GM18951 (cell line): ENCODE results near the gene WDR59.

Experiments used
- POLR2A ChIP-seq: IDR thresholded peaks from 4 replicates; pipeline ENCODE4 v1.6.1; 2011; ENCODE audit warnings: mild to moderate bottlenecking; ENCODE audit not compliant: insufficient read length, insufficient read depth; ENCODE audit errors: extremely low read depth
- in situ Hi-C: fragments of 300-500 bp; cut with MboI; formaldehyde crosslinking; loops from one replicate; pipeline ENCODE4 v1.12.0; 2022; ENCODE audit warnings: low sequenced_read_pairs, mixed read lengths, inconsistent platforms; ENCODE audit not compliant: unreplicated experiment

The WDR59 gene

DNA sequence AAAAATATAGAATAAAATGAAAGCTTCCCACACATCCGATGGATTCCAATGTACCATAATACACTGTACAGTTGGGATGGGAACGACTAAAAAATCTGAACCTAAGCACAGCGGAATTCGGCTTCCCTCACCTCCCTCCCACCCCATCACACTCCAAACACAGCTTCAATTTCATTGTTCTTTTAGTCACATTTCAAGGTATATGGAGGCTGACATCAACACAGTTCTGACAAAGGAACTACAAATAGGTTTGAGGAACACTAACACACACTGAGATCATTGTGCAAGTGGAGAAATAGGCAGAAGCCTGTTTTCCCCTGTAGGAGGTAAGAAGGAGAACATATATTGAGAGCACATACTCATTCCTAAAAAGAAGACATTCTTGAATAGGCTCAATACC lies 85.1 kb downstream of the WDR59 start:
- in situ Hi-C loops = no loop called here
- TF ChIP-seq POLR2A = no peak

DNA sequence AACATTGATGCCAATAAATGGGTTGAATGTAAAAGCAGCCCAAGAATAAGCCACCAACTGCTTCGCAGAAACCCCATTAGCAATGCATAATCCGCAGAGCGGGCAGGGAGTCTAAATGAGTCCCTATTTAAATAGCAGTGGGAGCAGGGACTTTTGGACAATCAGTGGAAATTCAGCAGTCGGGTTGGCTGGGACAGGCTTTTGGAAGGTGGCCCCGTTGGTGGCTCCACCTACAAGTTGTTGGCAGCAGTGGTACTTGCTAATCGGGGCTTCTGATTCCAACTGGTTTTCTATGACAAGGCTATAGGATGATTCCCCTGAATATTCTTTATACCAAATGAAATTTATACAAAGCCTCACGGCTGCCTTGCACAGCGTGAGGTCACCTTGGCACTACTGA lies 86.3 kb downstream of the WDR59 start:
- in situ Hi-C loops = no loop called here
- no peak for TF ChIP-seq POLR2A

DNA sequence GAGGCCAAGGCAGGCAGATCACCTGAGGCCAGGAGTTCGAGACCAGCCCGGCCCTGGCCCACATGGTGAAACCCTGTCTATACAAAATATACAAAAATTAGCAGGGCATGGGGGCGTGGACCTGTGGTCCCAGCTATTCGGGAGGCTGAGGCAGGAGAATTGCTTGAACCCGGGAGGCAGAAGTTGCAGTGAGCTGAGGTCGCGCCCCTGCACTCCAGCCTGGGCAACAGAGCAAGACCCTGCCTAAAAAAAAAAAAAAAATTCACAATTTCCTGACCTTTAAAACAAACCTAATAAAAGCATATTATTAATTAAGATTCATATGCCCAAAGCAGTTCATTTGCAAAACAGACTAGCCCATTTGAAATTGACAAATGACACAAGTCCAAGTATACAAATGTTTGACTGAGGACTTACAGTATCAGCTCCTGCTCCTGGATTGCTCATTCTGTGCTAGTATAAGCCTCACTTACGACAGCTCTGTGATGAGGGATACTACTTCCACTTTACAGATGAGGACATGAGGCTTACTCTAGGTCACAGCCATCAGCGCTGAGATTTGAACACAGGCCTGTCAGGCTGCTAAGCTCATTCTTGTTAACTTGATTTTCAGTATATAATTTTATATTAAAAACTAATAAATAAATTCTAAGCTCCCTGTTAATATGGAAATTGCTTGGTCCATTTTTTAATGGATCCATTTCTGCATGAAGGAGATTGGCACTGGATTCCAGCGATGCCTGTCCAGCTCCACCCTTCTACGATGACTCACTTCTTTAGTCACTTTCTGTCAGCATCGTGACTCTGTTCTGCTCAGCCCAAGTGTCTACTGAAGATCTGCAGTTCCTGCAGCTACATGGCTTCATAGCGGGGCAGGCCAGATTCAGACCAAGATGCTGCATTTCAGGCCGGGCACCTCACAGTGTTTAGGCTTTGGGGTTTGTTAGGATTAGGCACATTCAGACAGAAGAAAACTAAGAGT lies 88.2 kb downstream of the WDR59 start:
- in situ Hi-C loops = no loop called here
- TF ChIP-seq POLR2A = no peak

DNA sequence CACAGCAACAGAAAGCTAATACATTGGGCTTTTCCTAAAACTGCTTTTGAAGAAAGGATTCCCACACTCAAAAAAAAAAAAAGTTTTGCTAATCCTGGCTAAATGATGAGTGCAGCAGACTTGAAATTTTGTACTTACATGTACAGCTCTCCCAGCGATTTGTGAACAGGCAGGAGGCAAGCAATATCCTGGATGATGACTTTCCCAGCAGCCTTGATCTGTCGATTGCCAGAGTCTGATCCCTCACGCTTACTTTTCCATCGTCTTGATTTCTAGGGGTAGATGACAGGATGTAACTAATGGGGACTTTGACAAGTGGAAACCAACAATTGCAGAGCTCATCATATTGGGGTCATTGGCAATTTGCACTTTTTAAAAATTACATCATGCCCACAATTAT lies 91.4 kb downstream of the WDR59 start:
- no peak for TF ChIP-seq POLR2A
- in situ Hi-C loops = no loop called here

DNA sequence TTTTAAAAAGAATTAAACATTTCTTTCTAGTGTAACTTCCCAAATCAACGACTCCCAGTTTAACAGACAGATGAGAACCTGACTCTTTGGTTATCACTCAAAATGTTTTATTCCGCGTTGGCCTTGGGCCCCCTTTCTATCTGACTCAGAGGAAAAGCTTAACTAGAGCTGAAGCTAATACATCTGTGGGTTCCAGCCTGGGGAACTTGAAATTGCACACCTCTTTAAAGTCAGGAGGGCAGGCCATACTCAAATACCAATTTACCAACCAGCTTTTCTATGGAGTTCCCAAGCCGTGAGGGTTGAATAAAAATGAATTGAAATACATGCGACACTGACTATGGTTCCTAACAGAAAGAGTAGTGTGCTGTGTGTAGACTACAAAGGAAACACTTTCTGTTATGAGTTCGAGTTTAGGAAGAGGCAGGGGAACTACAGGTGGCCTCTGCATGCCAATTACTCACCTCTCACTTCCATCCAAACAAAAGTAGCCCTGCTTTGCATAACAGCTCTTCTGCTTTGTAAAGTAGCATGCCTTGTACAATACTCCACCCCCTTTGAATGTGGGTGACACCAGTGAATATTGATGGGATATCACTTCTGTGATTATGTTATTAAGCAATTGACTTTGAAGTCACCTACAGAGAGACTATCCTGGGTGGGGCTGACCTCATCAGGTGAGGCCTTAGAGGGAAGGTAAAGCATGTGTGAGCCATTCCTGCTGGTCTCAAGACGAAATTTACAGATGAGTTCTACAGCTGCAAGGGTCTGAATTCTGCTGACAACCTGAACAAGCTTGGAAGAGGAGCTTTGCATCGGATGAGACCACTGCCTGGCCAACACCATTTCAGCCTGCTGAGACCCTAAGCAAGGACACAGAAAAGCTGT lies 92.1 kb downstream of the WDR59 start:
- in situ Hi-C loops = no loop called here
- no peak for TF ChIP-seq POLR2A

DNA sequence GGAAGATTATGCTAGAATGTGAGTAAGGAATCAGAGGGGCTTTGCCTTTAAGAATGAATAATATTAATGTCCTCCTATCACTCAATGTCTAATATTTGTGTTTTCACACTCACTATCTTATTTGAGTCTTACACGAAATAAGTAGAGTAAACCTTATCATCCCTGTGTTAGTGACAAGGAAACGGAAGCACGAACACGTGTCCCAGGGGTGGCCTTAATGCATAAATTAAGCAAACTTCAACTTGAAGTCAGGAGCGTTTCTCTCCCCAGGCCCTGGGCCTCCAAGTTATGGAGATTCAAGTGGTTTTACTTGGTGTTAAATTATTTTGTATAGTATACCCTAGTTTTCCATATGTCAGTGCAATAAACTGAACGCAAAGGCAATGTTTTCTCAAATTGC lies 96.0 kb downstream of the WDR59 start:
- no peak for TF ChIP-seq POLR2A
- in situ Hi-C loops = no loop called here

DNA sequence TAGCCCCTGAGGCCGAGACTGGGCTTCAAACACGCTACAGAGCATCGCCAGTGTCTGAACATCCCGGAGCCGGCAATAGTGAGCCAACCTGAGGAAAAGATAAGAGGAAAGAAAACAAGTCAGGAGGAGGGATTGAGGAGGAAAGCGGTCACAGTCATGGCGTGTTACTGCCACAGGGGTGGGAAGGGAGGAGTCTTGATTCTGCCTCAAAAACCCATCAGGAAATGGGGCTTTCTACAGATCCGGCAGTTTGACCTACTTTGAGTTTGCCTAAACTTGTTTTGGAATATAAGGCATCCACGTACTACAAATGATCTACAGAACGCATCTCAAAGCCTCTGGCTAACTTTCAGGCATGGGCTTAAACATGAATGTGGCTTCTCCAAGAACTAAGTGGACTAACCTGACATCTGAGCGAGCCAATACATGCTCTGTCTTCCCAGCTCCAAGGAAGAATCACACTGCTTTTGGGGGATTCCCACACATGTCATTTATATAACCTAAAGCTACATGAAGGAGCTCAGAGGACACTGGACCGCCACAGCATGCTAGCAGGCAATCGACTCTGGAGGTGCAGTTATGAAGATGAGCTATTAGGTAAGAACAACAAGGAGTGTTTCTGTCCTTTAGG lies 96.6 kb downstream of the WDR59 start:
- TF ChIP-seq POLR2A = no peak
- in situ Hi-C loops = no loop called here

DNA sequence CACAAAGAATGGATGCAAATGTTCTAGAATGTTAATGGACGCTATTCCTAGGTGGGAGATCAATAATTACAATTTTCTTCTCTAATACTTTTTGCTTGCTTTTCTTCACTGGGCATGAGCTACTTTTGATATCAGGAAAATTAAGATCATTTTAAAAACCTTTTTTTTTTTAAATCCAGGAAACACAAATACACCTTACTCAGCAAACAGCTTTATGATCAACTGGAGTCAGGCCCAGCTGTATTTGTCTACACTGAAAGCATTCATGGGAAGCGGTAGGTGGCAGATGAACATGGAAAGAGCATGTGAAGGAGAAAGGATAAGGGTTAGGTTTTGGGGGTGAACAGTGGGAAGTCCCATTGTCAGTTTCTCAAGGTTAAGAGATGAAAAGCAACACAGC lies 97.8 kb downstream of the WDR59 start:
- TF ChIP-seq POLR2A = no peak
- in situ Hi-C loops = no loop called here

DNA sequence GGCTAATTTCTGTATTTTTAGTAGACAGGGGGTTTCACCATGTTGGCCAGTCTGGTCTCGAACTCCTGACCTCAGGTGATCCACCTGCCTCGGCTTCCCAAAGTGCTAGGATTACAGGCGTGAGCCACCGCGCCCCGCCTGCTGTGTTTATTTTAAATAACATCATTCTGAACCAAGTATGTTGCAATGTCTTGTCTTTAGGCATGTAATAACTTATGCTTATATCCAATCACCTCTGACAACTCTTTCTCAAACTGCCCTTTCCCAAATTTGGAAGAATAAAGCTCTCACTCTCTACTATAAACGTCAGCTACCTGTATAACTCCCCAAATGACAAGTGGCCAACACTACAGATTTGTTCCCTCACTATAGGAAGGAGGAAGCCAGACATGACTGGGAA lies 107.2 kb downstream of the WDR59 start:
- in situ Hi-C loops = loop anchor here (10.0 kb wide), 1 partner anchor 163 kb away; no protein-coding TSS in a partner anchor
- TF ChIP-seq POLR2A = no peak

DNA sequence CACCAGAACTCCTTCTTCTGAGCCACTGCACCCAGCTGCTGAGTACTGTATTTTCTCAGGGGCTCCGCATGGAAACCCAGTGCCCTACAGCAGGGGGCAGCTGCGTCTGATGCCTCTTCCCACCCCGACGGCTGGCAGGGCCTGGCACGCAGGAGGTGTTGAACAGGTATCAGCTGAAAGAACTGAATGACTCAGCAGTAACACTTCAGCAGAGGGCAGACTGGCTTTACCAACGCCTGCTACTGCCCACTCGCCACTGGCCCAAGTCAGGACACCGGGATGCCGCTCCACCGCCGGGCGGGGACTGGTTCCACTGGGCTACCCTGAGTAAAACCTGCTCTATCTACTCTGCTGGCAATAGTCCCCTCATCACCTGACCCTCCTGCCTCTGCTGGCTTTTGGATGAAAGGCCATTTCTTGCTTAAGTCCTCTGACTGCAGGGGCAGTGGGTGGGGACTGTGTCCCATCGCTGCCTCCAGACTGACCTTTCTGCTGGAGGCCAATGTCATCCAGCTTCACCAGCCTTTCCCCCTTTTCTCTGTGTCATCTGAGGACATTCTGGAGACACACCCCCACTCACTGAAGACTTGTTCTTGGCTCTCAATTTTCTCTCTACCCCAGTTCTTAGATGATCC lies 109.9 kb downstream of the WDR59 start:
- in situ Hi-C loops = loop anchor here (10.0 kb wide), 1 partner anchor 160 kb away; no protein-coding TSS in a partner anchor
- no peak for TF ChIP-seq POLR2A

DNA sequence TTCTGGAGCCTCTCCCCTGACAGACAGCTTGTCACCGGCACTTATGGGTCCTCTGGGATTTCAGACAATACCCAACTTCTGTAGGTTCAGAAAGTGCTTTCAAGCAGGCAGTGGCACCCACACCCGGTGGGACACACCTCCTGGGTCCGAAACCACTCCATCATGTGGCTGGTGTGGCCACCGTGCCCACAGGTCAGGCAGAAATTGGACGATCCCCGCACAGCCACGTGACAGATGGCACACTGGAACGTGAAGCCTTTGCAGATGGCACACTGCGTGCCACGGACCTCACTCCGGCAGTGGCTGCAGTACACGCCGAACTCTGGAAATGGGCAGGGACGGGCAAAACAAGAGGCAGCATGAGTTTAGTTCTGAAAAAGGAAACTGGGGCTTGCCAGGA lies 110.8 kb downstream of the WDR59 start:
- TF ChIP-seq POLR2A = no peak

DNA sequence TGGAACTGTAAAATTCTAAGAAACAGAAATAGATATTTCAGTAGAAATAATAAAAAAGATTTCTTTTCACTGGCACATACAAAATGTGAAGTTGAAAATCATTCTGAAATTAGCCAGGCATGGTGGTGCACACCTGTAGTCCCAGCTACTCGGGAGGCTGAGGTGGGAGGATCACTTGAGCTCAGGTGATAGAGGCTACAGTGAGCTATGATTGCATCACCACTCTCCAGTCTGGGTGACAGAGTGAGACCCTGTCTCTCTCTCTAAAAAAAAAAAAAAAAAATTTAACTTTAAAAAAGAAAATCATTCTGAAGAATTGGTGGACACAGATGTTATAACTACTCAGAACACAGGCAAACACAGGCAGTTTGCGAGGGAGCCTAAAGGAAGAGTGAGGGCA lies 112.6 kb downstream of the WDR59 start:
- TF ChIP-seq POLR2A = no peak
- in situ Hi-C loops = loop anchor here (10.0 kb wide), 1 partner anchor 158 kb away; no protein-coding TSS in a partner anchor

More for the DNA sequence above, 110.8 kb downstream of the WDR59 start:
- in situ Hi-C loops = loop anchor here (10.0 kb wide), 1 partner anchor 159 kb away; no protein-coding TSS in a partner anchor

DNA sequence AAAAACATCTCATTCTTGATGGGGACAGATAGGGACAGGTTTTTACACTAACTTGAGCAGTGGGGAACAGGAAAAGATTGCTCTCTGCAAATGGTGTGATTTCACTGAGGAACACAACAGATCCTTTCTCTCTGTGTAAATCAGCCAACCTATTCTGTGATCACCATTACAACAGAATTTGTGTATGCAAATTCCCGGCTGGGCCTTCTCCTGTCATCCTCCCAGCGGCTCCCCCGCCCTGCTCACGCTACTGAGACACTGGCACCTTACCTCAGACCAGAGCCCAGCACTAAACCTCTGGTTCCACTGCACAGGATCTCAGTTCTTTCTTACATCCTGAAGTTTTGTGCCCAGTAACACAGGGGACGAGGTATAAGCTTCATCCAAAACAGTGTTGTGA lies 113.3 kb downstream of the WDR59 start:
- TF ChIP-seq POLR2A = no peak
- in situ Hi-C loops = loop anchor here (10.0 kb wide), 1 partner anchor 157 kb away; no protein-coding TSS in a partner anchor

DNA sequence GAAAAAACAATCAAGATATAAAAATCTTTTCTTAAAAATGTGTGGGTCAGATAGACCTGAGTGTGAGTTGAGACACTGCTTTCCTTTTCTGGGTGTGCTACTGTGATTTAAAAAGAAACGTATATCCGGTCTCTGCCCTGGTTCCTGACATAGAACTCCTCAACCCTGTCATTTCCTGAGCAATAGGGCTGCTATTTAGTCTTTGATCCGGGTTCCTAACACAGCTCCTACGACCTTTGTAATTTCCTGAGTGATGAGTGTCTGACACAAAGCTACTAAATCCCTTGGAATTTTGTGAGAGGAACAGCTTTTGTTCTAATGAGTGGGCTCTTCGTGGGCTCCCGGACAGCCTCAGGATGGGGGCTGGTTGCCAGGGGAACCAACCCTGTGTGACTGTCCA lies 116.4 kb downstream of the WDR59 start:
- in situ Hi-C loops = no loop called here
- TF ChIP-seq POLR2A = no peak
